Body of pancreas (tissue), 4 donors: Measurements from ENCODE around the gene LPP. TPM values are rescaled to one million over a fixed set of nuclear protein-coding genes. Genes with fewer than 3 reads are reported as not detected.

Experiments
- ATAC-seq: fragments of 150-250 bp; one replicate; pipeline ENCODE4 v1.9.1; 2016
- DNase-seq, 4 donors: peaks; one replicate each; pipeline ENCODE4 v3.0.0-alpha.2; 2019
- H3K27ac ChIP-seq, 4 donors: fragments of 200-600 bp; sonication (generic); 1 replicate in 3 of 4; 2 replicates in 1 of 4; pipeline versions ENCODE4 v1.5.1 to v1.6.1; 2016 to 2019; ENCODE audit warnings: mild to moderate bottlenecking in 1 of 4, mixed read lengths in 1 of 4, moderate library complexity in 1 of 4
- H3K27me3 ChIP-seq, 2 donors: fragments of 200-600 bp; sonication (generic); one replicate each; pipeline ENCODE4 v1.6.0; 2016; ENCODE audit warnings: mild to moderate bottlenecking in 1 of 2
- H3K36me3 ChIP-seq, 2 donors: fragments of 200-600 bp; sonication (generic); replicated peaks in 1 of 2; 2 replicates each; pipeline ENCODE4 v1.5.1; 2016; ENCODE audit warnings: low read depth in 2 of 2; ENCODE audit not compliant: insufficient read depth in 1 of 2
- H3K4me1 ChIP-seq: fragments of 200-600 bp; sonication (generic); one replicate; pipeline ENCODE4 v1.6.0; 2016
- H3K4me3 ChIP-seq, 2 donors: fragments of 200-600 bp; sonication (generic); 1 replicate in 1 of 2; 2 replicates in 1 of 2; pipeline ENCODE4 v1.5.1; 2016 to 2019
- H3K9me3 ChIP-seq, 3 donors: fragments of 200-600 bp; sonication (generic); 1 replicate in 2 of 3; 2 replicates in 1 of 3; pipeline ENCODE4 v1.5.1; 2016
- CTCF ChIP-seq, 7 experiments: fragments of 450-650 bp in 4 of 7; fragments of 200-600 bp in 3 of 7; sonication (generic) in 3 of 7; IDR thresholded peaks; one replicate each; pipeline ENCODE4 v1.5.1; 2016 to 2019; ENCODE audit warnings: antibody characterized with exemption in 7 of 7
- POLR2A ChIP-seq, 3 donors: fragments of 450-650 bp; IDR thresholded peaks; one replicate each; pipeline ENCODE4 v1.6.1; 2016; ENCODE audit warnings: antibody characterized with exemption in 3 of 3, mild to moderate bottlenecking in 2 of 3
- WGBS, 2 donors: methylation state at CpG; one replicate each; pipeline ENCODE4 v1.1.5; 2017; 5-methylcytosine and 5-hydroxymethylcytosine counted together
- intact Hi-C: fragments of 100-400 bp; cut with DNase I; formaldehyde crosslinking; loops from one replicate; pipeline ENCODE4 v1.15.1; 2023
- total RNA-seq, 2 donors: library from RNA; depleted of rRNA; stranded (reverse); fragments of >200 nt; gene quantifications; one replicate each; pipeline ENCODE4 v1.1.0, GENCODE V29; 2016

LPP gene
- total RNA-seq, 2 donors from 2014 or later, result 60.6 to 65.1 TPM

DNA sequence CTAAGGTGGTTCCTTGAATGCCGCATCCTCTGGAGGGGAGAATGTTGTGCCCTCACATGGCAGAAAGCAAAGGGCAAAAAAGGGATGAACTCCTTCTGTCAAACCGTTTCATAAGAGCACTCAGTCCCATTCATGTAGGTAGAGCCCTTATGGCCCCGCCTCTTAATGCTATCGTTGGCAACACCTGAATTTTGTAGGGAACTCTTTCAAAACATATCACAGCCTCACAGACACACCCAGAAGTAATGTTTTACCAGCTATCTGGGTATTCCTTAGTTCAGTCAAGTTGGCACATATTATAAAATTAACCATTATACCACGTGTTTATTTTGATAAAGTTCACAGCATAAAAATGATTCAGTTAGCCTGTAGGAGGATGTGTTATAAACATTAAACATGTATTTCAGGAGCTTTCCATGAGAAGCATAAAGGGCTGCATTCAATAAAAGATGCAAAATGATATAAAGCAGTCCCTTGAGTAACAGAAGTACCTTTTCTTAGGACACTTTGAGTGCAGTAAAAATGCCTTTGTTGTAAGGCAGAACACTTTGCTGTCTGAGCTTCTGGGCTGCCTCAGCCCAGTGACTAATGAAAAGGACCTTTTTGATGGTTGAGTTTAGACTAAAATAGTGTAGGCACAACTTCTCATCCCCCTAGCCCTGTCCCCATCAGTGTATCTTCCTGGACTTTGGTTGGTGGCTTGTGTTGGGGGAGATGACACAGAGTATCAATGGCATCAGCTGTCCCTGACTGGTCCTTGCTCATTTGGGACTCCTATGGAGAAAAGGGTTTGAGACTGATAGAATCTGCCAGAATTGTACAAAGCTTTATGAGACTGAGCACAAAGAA, 754.3 kb downstream of the LPP start:
- no peak for TF ChIP-seq CTCF (IDR thresholded peaks at IDR 0.05)
- TF ChIP-seq POLR2A (IDR thresholded peaks at IDR 0.05), result no peak
- Histone ChIP-seq H3K4me3 (no peak overlapping the region), H3K4me1 (no peaks in the 10 kb centered on the region), H3K27ac (no peak overlapping the region), H3K36me3 (no peaks in the 10 kb centered on the region), H3K9me3 (no peaks in the 10 kb centered on the region), H3K27me3 (no peaks in the 10 kb centered on the region)
- no peak for ATAC-seq
- no peak for DNase-seq
- intact Hi-C loops, result no loop called here
- 67 to 70% methylated on average over 5 of the region's 5 CpGs for WGBS, 2 donors

GRCh38 chr3:188911026-188911850, 757.3 kb downstream of the LPP start:
- TF ChIP-seq CTCF (IDR thresholded peaks at IDR 0.05) (no peak), POLR2A (IDR thresholded peaks at IDR 0.05) (no peak)
- 78 to 80% methylated on average over 8 of the region's 8 CpGs for WGBS, 2 donors
- no peak for DNase-seq
- no peaks in the 10 kb centered on the region for H3K9me3 ChIP-seq
- H3K27me3 ChIP-seq, result no peaks in the 10 kb centered on the region
- H3K36me3 ChIP-seq, result no peaks in the 10 kb centered on the region
- H3K4me1 ChIP-seq, result no peaks in the 10 kb centered on the region
- no peak overlapping the region for H3K4me3 ChIP-seq
- intact Hi-C loops, result no loop called here
- H3K27ac ChIP-seq, result no peak overlapping the region
- no peak for ATAC-seq

DNA sequence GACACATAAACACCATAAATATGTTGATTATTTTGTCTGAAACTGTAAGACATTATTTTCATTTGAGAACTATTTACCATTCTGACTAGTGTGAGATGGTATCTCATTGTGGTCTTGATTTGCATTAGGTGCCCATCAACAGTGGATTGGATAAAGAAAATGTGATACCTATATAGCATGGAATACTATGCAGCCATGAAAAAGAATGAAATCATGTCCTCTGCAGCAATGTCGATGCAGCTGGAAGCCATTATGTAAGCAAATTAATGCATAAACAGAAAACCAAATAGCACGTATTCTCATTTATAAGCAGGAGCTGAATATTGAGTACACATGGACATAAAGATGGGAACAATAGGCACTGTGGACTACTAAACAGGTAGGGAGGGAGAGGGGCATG, 759.1 kb downstream of the LPP start:
- TF ChIP-seq POLR2A (IDR thresholded peaks at IDR 0.05), result no peak
- no peak for TF ChIP-seq CTCF (IDR thresholded peaks at IDR 0.05)
- Histone ChIP-seq H3K36me3 (no peaks in the 10 kb centered on the region), H3K4me1 (no peaks in the 10 kb centered on the region), H3K27ac (no peak overlapping the region), H3K9me3 (no peaks in the 10 kb centered on the region), H3K27me3 (no peaks in the 10 kb centered on the region), H3K4me3 (no peak overlapping the region)
- 88 to 95% methylated on average over 2 of the region's 2 CpGs for WGBS, 2 donors
- ATAC-seq, result no peak
- no peak for DNase-seq
- intact Hi-C loops, result no loop called here

DNA sequence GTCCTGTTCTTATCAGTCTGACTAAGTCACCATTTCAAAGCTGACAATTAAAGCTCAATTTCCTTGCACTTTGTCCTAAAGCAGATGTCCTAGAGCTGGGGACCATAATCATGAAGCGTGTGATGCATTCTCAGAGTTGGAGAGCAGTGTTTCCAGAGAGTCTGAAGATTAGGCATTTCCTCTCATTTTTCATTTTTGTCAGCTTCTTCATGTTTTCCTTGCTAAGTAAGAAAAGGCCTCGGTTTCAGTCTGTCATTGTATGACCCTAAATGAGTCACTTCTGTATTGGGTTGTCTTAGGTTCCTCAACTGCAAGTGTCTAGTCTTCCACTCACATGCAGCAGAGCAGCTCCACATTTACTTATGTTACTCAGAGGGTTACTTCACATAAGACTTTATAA, 760.6 kb downstream of the LPP start:
- WGBS, 2 donors, result 49 to 64% methylated on average over 2 of the region's 2 CpGs

More for the DNA sequence above, 760.6 kb downstream of the LPP start:
- no peak overlapping the region for H3K4me3 ChIP-seq
- H3K36me3 ChIP-seq, result no peaks in the 10 kb centered on the region
- DNase-seq (peak in 1 of 4 donors; percentile 25), ATAC-seq (peak; percentile 45)
- intact Hi-C loops, result no loop called here
- H3K9me3 ChIP-seq, result no peaks in the 10 kb centered on the region
- H3K27ac ChIP-seq, result peak overlapping the region in 1 of 4 donors; percentile 19
- no peaks in the 10 kb centered on the region for H3K27me3 ChIP-seq
- H3K4me1 ChIP-seq, result no peaks in the 10 kb centered on the region
- TF ChIP-seq CTCF (IDR thresholded peaks at IDR 0.05) (no peak), POLR2A (IDR thresholded peaks at IDR 0.05) (no peak)
